Activated CD8-positive, alpha-beta memory T cell treated with anti-CD3 and anti-CD28 coated beads, Interleukin-2, amount 50 U/mL, for 24 hours (primary cell): ENCODE results near the gene MAGI2.

Experiments used
- DNase-seq: peaks from one replicate; pipeline ENCODE4 v3.0.0-alpha.2; 2020; ENCODE audit errors: extremely low read depth

Gene MAGI2

DNA sequence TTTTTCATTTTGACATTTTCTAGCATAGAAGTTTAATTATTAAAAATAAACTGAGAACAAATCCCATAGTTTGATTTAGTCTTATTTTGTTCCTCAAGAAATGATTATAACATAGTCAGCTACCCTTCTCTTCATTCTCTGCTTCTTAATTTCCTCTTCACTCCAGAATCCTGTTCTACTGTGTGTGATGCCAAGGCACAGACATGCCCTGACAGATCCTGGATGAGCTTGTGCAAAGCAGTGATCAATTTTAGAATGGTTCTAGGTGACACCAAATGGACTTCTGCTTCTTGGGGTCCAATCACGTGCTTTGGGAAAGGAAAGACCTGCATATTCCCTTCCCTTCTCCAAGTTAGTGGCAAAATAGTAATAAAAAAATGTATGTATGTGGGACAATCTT, 665.6 kb downstream of the MAGI2 start:
- no peak for DNase-seq

DNA sequence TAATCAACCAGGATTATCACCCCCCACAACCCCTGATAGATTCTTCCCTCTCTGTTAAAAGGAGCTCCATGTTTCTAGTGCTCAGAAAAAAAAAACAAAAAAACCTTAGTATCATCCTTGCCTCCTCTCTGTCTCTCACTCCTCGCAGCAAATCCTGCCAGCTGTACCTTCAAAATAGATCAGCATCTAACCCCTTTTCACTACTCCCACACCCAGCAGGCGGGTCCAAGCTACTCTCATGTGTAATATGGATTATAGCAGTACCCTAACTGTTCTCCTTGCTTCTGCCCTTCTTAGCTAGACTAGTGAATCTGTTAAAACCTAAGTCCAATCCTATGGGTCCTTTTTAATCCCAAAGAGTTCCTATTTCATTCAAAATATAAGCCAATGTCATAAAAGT, 667.4 kb downstream of the MAGI2 start:
- DNase-seq: no peak

DNA sequence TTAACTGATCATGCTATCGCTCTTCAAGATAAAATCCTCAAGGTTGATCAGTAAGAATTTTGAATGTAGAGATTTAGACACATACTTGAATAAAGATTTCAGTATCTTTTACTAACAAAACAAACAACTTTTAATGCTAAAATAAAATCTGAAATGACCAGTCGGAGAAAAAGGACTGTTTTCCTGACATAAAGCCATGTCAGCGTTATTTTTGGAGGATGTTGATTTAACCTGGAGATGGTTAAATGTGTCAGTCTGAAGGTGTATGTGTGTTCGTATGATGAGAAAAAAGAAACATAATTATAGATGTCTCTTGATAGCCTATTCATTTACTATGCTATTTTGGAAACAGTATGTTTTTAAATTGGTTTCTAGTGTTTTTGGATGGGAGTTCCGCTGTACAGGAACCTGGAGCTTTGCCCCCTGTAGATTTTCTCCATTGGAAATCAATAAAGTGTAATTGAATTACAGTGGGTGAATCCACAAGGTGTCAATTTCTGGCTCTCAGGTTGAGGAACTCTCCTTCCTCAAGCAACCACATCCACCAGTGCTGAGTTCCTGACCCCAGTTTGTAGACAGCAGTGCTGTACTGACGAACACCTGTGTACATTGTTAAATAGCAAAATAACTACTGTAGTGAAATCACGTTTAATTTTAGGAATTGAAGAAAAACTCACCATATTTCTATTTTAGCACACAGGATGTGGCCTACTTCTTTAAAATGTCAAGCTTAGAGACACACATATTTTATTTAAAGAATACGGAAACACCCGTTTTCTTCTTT, 670.1 kb downstream of the MAGI2 start:
- DNase-seq: no peak

DNA sequence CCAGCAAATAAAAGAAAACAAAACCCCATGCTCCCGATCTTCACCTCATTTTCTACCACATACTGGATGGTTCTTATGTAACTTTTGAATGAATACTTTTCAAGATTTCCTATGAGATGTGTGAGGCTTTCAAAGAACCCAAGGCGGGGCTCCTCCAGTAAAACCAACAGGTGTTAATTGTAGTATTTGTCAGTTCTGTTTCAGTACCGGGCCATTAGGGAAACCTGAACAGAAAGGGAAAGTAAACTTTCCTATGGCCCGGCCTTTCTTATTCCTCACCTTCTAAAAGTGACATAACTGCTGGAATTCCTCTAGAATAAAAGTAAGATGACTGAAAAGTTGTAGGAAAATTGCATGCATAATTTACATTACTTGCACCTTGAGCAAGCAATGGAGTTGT, 672.9 kb downstream of the MAGI2 start:
- no peak for DNase-seq

DNA sequence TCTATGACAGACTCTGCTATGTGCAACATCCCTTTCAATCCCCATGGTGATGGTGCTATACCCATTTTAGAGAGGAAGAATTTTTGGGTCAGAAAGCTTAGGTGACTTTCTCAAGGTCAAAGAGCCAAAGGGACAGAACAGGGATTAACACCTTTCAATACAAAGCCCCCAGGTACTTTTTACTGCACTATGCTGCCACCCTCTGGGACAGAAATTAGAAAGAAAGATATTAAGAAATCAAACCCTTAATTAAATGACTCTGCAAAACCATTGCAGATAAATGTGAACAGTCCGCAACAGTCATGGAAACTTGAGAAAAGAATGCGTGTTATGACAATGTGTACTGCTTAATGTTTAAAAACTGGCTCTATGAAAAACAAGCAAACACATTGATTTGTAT, 673.7 kb downstream of the MAGI2 start:
- no peak for DNase-seq

DNA sequence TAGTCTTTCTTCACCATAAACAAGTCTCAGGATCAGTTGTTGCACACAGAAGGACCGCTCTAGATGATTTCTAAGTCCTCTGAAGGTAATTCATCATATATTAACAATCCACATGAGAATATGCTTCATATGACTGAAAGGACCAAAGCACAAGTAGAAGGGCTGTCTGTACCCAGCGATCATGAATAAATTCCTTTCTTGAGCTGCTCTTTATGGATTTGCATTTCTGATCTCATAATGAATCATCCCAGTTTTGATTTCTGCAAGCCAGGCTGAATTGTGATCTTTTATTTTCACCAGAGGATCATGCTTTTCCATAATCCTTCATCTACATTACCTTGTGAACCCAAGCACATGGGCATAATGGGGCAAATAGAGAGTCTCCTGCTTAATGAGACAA, 675.6 kb downstream of the MAGI2 start:
- no peak for DNase-seq

DNA sequence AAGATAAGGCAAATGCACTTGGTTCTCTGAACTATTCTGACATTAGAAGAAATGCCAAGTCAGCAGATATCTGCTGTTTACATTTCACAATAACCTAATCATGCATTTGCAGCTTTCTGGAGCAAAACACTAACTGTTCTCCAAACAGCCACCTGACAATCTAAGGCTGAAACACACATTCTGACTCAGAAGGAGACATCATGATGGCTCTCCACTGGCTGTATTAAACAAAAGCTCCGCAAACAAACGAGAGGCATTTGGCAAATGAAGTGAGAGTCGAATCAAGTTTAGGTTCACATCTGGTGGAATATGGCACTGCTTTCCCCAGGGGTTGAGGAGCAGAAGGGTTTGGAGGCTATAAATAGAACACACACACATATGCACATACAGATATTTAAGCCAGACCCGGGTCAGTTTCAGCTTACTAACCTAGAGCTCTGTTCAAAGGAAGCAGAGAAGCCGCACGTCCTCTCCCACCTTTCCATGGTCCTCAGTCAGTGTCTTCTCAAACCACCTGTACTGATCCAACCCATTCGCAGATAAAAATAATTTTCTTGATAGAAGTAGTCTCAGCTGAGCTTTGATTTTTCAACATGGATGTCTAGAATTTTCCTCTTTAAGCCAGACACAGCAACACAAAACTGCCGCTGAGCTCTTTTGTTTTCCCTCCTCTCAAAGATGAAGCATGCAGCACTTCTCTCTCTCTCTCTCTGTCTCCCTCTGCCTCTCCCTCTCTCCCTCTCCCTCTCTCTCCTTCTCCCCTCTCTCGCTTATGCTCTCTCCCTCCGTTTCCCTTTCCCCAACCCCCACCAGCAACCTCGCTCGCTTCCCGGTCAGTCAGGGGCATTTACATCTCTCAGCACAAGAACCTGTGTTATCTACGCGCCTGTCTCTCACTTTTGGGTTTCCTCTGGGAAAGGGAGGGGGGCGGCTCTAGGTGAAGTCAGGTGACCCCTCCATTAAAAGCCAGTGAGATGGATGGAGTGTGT, 682.8 kb downstream of the MAGI2 start:
- no peak for DNase-seq

DNA sequence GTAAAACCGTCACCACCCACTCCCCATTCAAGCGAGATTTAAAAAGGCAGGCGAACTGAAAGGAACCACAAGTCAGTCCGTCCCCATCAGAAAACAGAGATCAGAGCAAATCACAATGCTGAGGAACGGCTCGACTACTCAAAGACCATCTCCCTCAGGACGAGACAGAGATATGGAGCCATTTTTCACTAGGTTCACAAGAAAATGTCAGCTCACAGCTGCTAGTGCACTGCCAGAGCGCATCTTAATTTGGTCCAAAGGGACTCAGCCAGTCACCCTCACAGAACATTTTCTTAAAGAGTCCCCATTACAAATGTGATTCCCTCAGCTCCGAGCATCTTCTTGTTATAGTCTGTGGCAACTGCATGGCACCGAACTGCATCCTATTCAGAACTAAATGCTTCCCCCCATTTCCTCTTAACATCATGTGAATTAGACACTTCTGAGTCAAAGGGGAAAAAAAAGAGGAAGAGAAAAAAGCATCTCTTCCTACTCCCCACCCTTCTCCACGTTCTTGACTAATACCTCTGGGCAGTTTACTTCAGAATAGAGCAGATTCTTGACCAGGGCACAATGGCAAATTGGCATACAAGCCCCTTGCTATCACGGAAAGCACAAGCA, 683.9 kb downstream of the MAGI2 start:
- no peak for DNase-seq

DNA sequence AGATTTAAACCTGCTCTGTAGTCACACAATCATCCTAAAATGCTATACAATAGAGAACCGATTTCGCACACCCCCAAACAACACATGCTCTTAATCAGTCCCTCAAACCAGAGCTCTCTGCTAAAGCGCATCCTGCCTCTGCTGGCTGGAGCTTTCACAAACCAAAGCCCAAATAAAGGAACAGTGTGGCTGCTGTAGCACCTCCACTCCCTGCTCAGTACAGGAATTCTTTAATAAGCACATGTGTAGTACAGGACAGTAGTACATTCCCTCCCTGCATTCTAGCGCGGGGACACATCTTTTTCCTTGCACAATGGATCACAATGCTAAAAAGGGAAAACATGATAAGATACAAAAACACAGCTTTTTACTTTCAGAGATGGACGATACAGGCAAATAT, 684.6 kb downstream of the MAGI2 start:
- DNase-seq: no peak

DNA sequence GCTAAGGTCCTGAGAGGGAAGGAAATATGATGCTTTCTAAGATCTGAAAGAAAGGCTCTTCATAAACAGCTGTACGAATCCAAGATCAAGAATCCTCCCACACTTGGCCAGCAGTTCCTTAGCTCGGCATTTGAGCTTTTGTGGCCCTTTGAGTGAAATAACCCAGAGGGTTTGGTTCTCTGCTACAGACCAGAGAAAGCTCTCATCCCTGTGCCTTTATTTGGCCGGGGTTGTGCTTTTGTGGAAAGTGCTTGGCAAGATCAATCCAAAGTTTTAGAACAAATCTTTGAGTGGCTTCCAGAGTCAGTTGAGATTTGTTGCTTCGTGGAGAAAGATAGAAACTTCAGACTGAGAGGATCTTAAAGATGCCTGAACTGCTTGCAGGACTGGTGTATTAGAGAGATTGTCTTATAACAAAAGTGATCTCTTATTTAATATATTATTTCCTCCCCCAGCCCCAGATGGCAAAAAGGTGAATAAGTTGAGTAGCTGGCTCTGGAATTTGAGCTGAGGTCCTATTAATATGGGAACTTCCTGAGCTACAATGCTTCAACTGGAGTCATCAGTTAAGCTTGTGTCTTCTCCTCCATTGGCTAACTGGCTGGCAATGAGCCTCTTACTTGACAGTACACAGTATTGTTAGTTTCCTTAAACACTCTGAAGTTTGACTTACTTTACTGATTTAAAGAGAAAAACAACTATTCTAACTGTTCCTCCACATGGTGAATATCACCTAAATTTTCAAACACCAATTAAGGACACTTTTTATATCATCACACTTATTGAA, 687.3 kb downstream of the MAGI2 start:
- no peak for DNase-seq

DNA sequence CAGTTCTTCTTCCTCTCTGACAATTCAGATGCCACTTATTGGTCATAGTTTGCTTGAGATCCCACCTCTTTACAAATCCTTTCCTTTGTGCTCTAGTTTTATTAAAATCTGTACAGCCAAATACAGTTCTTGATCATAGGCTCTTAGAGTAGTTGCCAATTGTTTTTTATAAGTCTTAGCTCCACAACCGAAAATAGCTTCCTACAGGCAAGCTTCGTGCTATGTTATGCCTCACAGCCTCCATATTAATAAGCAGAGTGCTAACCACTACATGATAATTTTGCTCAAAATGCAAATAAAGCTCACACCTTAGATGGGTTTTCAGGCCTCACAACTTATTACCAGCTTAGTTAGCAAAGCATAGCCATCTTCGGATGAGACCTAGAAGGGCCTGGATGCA, 688.9 kb downstream of the MAGI2 start:
- DNase-seq: no peak

DNA sequence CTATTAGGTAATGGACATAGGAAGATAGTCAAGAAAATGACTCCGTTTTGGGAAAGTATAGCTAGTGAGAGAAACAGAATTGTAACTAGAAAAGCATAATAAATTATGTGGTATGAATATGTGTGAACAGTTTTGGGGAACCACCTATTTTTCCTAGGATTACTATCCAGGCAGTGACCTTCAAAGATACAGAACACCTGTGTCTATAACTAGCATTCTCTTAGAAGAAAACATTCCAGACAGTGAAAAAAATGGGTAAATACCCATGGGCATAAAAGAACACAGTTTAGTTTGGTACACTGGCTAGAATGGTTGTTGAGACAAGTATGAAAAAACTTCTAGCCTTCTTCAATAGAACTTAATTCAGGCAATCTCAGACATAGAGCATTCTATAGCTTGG, 690.8 kb downstream of the MAGI2 start:
- no peak for DNase-seq

DNA sequence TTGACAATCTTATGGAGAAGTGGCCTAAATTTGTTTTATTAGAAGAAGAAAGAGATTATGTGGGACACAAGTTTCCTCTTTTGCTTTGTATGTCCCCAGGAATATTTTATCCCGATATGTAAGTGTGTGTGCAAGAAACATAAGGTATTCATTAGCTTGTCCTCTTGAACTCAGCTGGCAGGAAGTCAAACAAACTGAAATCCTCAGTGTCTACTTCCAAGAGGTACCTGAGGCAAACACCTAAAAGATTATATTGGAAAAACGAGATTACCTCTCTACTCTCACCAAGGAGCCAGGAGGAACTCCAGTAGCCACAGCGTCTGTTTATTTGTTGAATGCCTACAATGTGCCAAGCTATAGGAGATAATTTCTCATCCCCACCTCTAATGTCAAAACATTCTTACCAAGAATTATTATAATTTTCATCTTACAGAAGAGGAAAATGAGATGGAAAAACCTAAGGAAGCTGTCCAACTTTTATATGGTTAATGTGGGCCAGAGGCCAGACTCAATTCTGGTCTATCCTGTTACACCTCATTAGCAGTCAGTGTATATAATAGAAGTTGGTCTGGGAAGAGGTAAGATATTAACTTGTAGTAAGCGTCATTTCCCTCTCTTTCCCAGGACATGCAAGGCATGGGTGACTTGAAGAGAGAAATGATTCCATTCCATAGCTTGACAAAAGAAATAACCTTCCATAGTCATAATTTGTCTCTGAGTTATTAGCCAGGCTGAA, 692.7 kb downstream of the MAGI2 start:
- DNase-seq: no peak

DNA sequence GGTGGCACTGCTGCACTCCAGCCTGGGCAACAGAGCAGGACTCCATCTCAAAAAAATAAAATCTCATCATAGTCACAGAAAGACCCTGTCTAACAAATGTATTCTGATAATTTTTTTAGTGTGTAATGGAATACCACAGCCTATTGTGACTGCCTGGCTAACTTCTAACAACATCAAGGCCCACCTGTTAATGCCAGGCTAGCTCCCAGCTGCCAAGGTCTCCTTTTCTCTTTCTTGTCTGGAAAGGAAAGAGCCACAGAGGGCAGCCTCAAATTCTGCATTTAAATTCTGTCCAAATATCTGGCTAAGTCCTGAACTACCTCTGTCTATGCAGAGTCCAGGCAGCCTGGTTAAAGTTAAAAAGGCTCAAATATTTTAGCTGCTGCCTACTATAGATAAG, 700.9 kb downstream of the MAGI2 start:
- DNase-seq: no peak

DNA sequence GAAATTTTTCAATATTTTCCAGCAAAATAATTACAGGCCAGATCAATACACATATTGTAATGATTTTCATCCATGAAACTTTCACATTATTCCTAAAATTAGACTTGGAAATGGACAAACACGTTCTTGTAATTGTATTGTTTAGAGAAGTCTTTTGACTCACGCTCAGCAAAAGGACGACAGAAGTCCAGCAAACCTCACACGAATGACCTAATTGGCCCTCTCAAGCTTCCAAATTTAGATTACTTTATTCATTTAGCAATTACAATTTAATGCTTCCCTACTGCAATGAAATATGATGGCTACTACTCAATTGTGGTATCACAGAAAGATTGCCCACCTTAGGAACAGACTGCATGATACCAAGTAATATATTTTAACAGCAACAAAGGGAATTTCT, 702.2 kb downstream of the MAGI2 start:
- no peak for DNase-seq

DNA sequence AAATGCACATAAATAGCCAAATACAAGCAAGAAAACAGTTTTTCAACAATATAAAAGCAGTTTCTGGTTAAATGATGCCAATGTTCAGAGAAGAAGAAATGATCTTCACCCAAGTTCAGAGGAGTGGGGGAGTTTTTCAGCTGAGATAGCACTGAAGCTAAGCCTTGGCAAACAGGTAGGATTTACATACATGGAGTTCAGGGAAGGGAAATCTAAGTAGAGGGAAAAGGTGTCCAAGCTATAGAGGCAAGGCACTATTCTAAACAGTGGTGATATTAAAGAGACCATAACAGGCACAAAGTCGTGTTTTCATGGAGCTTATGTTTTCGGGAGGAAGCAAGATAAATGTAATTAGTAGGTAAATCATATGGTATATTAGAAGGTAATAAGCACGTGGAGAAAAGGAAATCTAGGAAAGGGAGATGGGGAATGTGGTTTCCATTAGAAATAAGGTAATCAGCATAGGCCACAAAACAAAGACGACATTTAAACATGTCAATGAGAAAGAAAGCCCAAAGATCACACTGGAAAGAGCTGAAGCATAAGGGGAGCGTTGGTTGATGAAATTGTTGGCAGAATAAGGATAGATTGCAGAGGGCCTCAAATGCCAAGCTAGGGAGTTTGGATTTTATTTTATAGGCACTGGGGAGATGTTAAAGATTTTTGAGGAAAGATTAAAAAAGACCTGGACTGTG, 704.3 kb downstream of the MAGI2 start:
- DNase-seq: no peak

DNA sequence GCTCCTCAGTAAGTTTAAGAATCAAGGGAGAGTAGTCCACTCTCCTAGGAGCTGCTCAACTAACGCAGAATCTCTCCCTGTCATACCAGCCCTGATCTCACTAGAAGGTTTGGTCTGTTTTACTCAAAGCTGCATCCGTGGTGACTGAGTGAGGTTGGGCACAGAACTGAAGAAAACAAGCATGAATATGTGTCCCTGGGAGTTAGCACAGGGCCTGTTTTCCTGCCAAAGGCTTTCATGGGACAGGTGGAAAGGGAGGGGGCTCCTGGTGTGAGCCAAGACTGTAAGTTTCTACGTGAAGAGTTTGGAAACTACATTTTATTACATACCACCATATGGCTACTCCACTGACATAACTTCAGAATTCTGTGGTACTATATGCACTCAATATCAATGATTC, 705.9 kb downstream of the MAGI2 start:
- no peak for DNase-seq

DNA sequence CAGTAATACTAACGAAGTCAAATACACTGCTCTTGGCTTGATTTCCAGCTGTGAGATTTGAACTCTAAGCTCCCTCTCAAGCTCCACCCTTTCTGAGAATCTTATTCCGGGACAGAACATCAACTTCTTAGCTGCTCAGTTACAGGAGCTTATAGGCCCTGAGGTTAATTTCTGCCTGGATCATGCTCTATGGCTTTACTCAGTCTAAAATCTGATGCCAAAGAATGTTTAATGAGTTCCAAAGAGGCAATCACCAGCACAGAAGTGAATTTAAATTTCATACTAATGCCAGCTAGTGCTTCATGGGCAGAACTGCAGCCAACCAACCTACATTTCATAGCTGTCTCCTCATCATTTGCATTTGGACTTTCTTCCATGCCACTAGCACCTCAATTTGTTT, 707.2 kb downstream of the MAGI2 start:
- no peak for DNase-seq

DNA sequence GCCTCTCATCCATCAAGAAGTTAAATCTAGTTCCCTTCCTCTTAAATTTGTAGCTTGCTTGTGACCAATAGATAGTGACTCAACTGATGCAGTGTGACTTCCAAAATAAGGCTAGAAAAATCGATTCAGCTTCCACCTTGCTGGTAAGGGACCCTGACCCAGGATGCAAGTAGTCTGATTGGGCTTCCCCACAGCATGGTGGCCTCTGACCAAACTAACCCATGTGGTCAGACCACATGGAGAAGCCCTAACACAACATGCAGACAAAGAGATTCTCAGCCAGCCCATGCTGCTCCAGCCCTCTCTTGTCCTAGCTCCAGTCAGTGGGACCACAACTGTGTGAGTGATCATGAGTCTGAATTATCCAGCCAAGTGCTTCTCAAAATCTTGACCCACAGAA, 710.8 kb downstream of the MAGI2 start:
- DNase-seq: no peak

DNA sequence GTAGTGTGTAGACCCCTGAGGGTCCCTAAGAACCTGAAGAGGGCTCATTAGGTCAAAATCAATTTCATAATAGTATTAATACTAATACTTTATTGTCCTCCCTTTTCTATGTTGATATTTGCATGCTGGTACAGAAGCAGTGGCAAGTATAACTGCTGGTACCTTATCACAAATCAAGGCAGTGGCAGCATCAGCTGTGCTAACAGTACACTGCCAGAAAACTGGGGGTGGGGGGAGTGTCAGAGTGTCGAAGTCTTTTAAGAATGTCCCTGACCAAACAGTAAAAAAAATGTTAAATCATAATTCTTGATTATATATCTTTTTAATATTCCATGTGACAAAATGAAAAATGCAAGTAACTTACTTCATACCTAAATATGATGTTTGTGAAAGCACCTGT, 716.9 kb downstream of the MAGI2 start:
- DNase-seq: no peak
